Measurements from ENCODE around the gene SLC2A13.
"Not testable (repeated sequence)": the region's sequence is repeated elsewhere in the genome, so short reads cannot be mapped to it uniquely, and the experiment has no call there.

SLC2A13 gene

DNA sequence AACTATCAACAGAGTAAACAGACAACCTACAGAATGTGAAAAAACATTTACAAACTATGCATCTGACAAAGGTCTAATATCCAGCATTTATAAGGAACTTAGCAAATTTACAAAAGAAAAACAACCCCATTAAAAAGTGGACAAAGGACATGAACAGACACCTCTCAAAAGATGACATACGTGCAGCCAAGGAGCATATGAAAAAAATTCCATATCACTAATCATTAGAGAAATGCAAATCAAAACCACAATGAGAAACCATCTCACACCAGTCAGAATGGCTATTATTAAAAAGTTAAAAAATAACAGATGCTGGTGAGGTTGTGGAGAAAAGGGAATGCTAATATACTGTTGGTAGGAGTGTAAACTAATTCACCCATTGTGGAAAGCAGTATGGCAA lies 257.7 kb downstream of the SLC2A13 start:
- DNase-seq = not testable (repeated sequence)

DNA sequence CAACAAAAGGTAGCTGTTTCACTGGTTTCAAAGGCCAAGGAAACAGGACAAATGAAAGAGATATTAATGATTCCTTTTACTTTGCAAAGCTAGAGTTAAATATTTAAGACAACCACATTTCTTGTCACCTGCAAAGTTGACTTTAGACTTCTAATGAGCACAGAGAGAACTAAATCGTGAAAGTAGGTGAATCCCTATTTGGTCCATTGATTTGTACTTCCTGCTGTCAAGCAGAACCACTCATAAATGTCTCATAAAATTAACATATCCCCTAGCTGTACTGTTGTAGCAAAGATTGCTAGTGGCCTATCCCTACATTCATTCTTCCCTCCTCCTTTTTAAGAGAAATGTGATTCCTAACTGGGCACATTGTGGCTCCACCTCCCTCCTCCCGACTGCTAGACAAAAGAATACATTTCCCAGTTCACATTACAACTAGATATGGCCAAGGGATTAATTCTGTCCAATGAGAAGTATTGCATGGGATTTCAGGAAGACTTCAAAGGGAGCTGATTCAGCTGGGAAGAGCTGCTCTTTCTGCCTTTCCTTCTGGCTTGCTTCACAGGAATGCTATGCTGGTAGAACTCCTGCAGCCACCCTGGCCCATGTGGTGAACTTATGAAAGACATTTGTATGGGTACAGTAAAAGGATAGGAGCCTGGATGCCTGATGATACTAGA lies 258.8 kb downstream of the SLC2A13 start:
- DNase-seq = no peak

DNA sequence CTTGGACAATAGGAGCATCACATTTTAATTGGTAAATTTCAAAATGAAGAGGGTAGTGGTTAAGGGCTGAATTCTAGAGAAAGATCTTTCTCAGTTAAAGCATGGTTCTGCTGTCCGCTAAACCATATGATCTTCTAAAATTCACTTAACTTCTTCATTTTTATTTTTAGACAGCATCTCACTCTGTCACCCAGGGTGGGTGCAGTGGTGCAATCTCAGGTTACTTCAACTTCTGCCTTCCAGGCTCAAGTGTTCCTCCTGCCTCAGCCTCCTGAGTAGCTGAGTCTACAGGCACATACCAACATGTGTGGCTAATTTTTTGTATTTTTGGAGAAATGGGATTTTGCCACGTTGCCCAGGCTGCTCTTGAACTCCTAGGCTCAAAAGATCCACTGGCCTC lies 259.6 kb downstream of the SLC2A13 start:
- DNase-seq = no peak

DNA sequence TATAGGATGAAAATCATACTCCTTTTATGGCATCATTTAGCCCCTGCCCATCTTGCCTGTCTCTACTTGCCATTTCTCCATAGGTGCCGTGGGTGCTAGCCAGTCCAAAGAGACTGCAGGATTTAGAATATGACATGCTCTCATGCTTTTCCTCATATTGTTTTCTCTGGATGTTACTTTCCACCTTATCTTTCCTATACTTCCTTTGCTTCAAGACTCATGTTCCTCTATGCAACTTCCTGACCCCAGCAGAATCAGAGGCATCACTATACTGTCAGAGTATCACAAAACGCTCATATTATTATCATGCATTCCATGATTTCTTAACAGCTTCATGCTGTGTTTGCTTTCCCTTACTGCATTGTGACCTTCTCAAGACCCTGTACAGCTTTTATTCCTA lies 265.5 kb downstream of the SLC2A13 start:
- DNase-seq = no peak

DNA sequence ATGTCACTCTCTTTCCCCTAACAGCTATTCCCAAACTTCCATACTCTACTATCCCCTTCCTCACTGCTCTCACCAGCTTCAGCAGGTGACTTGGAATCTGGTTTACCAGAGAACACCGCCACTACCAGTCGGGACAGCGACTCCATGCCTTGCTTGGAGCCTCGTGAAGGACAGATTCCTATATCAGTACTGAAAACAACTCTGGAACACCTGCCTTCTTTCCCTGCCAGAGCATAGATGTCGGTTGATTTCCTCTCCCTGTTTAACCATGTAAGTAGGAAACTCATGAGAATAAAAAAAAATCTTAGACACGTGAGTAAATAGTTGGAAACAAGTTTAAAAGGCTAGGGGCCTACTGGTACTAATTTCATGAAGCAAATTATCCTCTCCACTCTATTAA lies 266.8 kb downstream of the SLC2A13 start:
- no peak for DNase-seq

DNA sequence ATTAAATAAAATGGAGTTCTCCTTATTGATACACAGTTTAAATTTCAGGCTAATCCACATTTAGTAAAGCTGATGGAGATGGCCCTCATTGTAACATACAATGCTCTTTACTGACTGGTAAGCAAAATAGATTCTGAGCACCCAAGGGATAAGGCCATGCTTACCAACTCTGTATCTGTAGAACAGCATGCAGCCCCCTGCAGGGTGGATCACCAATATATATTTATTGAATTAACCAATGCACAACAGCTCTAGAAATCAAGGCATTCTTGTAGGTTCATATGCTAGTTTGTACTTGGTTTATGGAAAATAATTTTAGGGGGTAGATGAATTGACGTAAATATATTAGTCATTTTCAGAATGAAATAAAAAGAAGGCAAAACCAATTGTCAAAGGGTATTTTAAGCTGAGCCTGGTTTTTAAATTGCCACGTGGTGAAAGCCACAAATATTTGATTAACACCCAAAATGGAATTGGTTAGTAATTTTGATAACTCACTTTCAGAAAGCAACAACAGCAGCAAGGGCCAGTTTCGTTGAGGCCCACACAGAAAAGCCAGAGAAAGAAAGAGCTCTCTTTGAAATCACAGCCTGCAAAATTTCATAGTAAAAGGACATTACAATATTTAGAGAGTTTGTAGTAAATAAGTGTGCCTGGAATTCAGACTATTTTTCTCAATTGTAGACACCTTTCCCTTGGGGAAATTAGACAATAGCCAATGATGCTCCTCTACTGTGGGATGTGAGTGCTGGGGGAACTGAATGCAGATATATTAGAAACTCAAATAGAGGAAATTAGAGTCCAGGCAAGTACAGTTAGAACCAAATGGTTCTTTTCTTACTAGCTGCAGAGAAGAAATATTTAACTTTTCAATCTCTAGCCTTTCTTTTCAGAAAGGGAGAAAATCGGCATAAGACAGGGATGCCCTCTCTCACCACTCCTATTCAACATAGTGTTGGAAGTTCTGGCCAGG lies 270.1 kb downstream of the SLC2A13 start:
- no peak for DNase-seq

DNA sequence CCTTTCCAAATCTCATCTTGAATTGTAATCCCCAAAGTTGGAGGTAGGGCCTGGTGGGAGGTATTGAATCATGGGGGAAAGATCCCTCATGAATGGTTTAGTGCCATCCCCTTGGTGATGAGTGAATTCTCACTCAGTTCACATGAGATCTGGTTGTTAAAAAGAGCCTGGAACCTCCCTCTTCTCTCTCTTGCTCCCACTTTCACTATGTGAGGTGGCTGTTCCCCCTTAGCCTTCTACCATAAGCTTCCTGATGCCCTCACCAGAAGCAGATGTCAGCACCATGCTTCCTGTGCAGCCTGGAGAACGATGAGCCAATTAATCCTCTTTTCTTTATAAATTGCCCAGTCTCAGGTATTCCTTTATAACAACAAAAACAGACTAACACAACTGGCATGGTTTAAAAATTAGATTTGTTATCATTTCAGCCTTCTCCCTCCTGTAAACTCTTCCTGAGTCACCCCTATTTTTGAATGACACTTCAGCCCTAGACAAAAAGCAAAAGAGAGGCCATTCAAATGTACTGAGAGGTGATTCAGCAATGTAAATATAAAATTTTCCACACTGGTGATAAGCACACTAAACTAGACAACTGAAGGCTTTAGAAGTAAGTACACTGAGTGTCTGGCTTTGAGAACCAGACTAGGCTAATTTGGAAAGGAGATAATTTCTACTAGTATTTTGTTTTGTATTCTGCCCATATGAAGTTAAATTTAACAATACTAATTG lies 274.1 kb downstream of the SLC2A13 start:
- DNase-seq = no peak

DNA sequence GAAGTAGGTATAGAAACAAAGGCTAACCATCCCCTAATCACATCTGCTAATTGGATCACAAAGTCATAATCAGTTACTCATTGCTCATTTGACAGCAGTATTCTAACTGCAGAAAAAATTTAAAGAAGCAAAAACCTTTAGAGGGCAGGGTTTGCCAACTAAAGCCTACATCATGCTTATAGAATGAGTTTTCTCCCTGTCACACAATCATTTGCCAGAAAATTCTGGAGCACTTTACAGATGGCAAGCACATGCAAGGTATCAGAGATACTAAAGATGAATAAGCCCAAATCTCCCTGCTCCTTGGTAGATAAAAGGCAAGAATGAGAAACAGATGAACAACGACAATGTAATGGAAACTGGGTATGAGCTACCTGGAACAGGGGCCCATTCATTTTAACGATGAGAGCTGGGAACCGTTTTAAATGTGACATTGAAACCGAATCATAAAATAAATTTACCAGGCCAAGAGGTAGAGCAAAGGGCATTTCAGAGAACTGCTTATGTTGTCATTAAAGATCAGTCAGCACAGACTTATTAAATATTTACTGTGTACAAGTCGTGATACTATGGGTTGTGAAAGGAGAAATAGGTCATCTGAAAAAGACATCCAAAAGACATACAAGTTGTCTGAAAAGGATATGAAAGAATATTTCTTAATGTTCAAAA lies 274.9 kb downstream of the SLC2A13 start:
- DNase-seq = no peak

DNA sequence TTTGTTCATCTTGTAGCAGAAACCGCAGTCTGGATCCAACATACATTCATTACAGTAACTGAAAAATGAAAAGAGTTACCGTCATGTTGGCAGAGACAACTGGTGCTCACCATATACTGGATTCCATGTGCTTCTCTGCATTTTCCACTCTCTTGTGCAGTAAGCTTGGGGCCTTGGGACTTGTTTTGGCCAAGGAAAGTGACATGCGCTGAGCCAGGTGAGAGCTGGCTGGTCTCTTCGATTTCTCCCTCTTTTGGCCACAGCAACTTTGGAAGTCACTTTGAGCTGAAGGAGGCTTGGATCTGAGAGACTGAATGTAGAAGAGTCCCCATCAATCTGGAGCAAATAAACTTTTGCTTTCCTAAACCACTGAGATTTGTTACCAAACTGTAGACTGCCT lies 275.7 kb downstream of the SLC2A13 start:
- no peak for DNase-seq

DNA sequence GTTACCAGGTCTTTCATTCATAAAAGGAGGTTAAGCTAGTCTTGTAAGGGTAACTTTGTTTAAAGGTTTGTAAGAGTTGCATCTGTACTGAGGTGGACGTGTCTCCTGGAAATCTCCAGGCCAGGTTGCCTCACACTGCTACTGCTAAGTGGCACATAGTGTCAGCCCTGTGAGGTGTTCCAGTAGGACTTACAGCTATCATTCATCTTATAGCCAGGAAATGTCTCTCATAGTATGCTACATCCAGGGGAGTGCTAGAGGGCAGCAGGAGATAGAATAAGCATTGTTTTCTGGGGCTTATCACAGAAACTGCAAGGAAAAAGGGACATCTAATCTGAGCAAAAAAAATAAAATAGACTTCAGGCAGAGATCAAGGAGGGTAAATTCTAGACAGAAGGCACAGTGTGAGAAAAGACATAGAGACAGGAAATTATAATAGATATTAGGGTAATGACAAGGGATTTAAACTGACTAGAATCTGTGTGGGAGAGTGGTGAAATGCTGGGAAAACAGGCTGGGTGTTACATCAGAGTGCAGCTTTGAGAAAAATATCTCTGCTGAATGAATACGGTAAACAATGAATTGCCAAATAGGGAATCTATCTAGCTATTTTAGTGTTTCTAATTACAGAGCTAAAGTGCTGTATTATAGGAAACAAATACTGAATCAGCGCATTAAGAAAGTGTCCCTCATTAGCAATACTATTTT lies 281.2 kb downstream of the SLC2A13 start:
- no peak for DNase-seq

DNA sequence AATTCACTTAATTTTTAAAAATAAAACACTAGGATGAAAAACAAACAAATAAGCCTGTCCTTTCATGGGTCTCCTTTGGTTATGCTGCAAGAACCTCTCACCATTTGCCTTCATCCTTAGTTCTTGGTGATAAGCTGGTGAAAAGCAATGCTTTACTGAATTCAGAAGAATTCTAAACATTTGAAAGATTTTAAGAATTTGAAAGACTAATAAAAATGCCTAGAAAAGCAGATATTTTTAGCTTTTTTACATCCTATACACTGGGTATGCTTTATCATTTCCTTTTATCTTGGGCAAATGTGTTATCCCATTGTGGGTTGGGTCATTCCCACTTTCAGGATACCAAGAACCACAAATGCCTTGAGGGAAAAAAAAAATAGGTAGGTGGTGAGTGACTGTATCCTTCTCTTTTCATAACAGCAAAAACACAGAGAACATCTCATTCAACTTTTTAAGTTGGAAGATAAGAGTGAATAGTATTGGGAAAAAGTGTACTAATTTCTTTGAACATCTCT lies 289.2 kb downstream of the SLC2A13 start:
- no peak for DNase-seq

DNA sequence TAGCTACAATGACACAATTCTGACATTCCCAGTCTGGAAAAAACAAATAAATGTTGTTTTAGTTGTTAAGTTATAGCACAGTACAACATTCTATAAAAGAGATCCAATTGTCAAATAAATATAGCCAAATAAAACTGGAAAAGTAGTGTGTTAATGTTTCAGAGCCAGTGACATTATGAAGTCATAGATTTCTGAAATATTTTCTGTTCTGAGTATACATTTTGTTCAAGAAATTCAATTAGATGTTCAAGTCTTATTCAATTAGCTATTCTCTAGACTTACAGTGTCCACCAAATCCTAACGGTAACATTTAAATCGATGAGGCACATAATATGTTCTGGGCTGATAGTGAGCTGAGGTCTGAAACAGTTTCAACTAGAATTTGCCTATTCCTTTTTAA lies 290.1 kb downstream of the SLC2A13 start:
- DNase-seq = no peak

DNA sequence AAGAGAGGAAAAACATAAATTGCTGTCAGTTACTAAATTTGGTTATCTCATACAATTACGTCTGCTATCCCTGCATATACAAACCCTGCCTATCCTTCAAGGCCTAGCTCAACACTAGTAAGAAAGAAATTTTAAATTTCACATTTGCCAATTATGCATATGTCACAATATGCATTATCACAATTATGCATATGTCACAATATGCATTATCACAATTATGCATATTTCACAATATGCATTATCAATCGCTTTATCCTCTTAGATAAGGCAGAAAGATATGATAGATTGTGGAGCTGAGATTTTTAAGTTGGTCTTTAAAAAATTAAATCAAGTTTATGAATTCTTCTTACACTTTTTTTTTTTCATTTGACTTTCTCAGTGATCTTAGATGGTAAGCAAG lies 291.3 kb downstream of the SLC2A13 start:
- no peak for DNase-seq

DNA sequence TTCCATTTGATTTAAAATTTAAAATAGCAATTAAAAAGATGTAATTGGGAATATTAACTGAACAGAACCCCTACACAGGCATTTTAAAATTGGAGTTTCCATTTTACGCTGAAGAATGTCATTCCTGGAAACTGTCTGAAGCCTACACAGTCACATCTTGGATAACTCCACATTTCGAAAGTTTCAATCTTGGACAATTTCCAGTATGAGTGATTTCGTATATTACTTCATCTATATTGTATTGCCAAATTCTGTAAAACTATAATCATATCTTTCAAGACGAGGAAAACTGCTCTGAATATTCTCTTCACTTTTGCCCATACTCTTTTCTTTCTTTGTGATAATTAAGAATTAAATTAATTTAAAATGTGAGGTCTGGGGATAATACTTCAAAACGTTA lies 292.1 kb downstream of the SLC2A13 start:
- no peak for DNase-seq

DNA sequence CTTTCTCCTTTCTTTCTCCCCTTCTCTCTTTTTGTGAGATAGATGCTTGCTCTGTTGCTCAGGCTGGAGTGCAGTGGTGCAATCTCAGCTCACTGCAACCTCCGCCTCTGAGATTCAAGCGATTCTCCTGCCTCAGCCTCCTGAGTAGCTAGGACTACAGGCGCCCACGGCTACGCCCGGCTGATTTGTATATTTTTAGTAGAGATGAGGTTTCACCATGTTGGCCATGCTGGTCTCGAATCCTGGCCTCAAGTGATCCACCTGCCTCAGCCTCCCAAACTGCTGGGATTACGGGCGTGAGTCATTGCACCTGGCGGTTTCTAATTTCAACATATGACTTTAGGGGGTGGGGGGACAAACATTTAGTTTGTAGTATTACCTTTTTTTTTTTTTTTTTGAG lies 293.4 kb downstream of the SLC2A13 start:
- not testable (repeated sequence) for DNase-seq

DNA sequence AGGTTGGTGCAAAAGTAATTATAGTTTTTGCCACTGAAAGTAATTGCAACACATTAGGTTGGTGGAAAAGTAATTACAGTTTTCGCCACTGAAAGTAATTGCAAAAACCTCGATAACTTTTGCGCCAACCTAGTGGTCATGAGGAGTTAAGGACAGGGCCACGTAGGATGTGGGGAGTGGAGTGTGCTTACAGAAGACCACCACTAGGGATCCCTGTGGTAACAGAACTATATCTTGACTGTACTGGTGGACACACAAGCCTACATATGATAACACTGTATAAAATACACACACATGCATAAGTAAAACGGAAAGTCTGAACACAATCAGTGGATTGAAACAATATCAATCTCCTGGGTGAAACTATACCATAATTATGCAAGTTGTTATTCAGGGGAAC lies 298.8 kb downstream of the SLC2A13 start:
- no peak for DNase-seq

DNA sequence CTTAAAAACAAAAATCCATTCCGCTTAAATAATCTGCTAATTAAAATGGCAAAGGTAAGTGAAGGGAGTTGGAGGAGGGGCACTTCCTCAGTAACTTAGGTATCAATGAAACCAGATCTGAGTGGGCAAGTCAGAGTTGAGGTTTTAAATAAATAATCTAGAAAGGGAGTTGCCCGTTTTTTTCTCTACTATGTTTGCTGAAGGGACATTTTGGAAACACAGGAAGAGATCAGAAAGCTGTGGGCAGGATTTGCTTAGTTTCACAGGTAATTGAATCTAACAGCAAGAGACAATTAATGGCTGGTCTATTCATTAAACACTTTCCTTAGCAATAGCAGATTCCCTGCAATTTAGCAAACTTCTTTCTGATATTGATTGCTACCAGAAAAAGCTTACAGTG lies 300.2 kb downstream of the SLC2A13 start:
- no peak for DNase-seq

DNA sequence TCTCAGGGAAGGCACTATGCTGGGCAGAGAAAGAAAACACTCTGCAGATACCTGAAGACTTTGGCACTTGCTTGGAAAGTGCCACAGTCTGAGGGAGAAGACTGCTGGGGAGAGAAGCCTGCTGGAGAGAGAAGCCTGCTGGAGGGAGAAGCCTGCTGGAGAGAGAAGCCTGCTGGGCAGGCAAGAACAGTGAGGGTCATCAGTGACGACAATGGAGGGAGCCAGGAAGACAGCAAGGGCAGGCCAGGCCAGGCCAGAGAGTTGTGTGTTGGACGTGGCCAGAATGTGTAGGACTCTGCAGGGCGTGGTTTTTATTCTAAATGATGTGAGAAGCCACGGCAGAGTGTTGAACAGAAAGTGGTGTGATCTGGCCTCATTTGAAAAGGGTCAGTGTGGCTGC lies 301.0 kb downstream of the SLC2A13 start:
- no peak for DNase-seq

DNA sequence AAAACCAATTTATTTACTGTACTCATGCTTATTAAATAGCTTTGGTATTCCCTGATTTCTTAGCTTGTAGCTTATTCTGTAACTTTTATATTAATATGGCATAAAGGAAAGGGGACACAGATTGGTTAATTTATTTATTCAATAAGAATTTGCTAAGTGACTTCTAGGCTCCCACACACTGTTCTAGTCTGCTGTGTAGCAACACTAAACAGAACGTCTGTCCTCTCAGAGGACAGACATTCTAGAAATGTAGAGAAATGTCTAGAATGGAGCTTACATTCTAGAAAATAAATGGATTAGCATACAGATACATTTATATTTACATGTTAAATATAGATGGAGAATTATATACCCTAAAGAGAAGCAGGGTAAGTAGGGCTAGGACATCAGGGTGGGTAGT lies 301.4 kb downstream of the SLC2A13 start:
- no peak for DNase-seq

DNA sequence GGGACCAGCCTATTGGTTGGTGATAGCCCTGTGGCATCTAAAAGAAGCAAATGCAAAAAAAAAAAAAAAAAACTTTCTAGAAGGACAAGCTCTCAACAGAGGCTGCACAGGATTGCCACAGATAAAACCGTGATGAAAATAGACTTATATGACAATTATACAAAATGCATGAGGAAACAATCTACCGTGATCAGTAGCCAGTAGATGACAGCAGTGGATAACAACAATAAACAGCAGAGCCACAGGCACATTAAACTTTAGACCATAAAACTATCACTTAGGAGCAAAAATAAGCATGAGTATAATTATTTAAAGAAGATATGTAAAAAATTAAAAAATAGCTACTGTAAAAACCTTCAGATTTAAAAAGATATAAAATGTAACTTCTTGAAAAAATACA lies 302.7 kb downstream of the SLC2A13 start:
- no peak for DNase-seq

DNA sequence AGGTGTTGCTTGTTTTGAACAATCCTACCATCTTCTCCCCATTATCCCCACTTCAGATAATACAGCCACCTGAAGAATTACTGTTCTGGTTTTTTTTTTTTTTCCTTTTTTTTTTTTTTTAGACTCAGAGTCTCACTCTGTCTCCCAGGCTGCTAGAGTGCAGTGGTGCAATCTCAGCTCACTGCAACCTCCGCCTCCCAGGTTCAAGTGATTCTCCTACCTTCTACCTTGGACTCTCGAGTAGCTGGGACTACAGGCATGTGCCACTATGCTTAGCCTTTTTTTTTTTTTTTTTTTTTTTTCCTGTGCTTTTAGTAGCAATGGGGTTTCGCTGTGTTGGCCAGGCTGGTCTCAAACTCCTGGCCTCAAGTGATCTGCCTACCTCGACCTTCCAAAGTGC lies 306.9 kb downstream of the SLC2A13 start:
- no peak for DNase-seq

DNA sequence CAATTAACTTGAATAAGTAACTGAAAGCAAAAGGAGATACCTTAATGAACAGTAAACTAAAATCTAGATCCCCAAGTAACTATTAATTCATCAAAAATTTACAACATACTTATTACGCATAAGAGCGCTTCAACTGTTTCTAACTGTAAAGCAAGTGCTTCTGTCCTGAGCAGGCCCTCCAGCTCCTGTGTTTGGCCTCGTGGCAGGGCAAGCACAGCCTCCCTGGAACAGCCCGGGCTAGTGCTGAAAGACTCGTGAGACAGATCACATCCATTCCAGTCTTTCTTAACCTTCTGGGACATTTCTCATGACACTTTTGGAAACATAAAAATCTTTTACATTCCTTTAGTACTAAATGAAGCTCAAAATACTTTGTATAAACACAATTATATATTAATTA lies 307.5 kb downstream of the SLC2A13 start:
- no peak for DNase-seq

Data from NCI-H2029 (cell line).